Bronchial epithelial cell (primary cell): ENCODE data around the gene ERMN. TPM values are rescaled to one million over a fixed set of nuclear protein-coding genes. Genes with fewer than 3 reads are reported as not detected.

Source experiments
- DNase-seq: peaks from one replicate; pipeline ENCODE4 v3.0.0-alpha.2; 2010; ENCODE audit warnings: low read depth
- FAIRE-seq: peaks from 2 replicates; lab custom pipeline; 2011; peaks lifted over from hg19 to GRCh38; lab: Jason Lieb, UNC
- H3K27me3 ChIP-seq: 2 replicates; pipeline ENCODE4 v1.5.1; 2011; ENCODE audit warnings: low read length; ENCODE audit not compliant: control insufficient read depth, insufficient read depth
- H3K36me3 ChIP-seq: 2 replicates; pipeline ENCODE4 v1.5.1; 2011; ENCODE audit warnings: low read length; ENCODE audit not compliant: control insufficient read depth, insufficient read depth
- H3K4me3 ChIP-seq: 2 replicates; pipeline ENCODE4 v1.5.1; 2011; ENCODE audit warnings: mild to moderate bottlenecking, low read depth, low read length, control low read depth
- CTCF ChIP-seq: IDR thresholded peaks from 2 replicates; pipeline ENCODE4 v1.5.1; 2011; ENCODE audit warnings: mild to moderate bottlenecking, moderate library complexity, low read length, control low read depth, inconsistent platforms; ENCODE audit not compliant: insufficient read depth, severe bottlenecking
- total RNA-seq: library from RNA; depleted of rRNA; stranded (reverse); fragments of >200 nt; gene quantifications from 2 replicates; pipeline ENCODE4 v1.2.1, GENCODE V29; 2014

The ERMN gene
- total RNA-seq, 1 donor from 2014 or later = not detected

- no peak overlapping the region for H3K4me3 ChIP-seq
- TF ChIP-seq CTCF = peak; percentile 53
- DNase-seq (peak; percentile 36), FAIRE-seq (no peak)
- H3K36me3 ChIP-seq = peaks cover 1% of the 10 kb centered on the region
- no peaks in the 10 kb centered on the region for H3K27me3 ChIP-seq
Measured at GRCh38 chr2:157302492-157303099, 23.0 kb downstream of the ERMN start.

DNA sequence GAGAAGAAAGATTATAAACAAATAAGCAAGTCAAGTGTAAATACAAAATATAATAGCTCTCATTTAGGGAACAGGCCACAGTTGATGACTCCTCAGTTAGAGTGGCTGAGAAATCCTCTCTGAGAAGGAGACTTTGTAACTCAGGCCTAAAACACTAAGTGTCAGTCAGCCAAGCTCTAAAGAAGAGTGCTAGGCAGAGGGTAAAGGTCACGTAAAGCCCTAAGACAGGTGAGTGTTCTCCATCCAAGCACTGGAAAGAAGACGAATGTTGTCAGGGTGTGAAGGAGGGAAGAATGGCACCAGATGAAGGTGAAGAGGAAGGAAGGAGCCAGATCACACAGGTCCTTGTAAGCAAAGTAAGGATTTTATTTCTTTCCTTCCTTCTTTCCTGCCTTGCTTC lies 24.3 kb downstream of the ERMN start:
- Histone ChIP-seq H3K27me3 (no peaks in the 10 kb centered on the region), H3K4me3 (no peak overlapping the region), H3K36me3 (peaks cover 1% of the 10 kb centered on the region)
- no peak for DNase-seq
- no peak for FAIRE-seq
- no peak for TF ChIP-seq CTCF

DNA sequence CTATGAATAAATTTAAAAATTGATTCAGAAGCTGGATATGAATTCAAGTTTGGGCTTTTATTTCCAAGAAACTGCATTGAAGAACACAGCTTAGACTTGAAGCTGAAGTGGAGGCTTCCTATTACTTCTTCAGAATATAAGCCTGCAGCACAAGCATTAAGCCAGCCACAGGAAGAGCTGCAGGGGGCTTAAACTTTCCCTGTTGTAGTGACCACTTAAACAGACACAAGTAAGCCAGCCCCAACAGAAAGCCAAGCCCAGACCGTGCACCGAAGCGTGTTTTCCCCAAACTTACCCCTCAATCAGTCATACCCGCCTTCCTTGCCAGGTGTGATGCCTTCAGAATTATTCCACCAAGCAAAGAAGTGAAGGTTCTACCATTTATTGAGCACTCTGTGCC lies 28.7 kb downstream of the ERMN start:
- FAIRE-seq (no peak), DNase-seq (no peak)
- no peak for TF ChIP-seq CTCF
- H3K36me3 ChIP-seq = no peaks in the 10 kb centered on the region
- no peaks in the 10 kb centered on the region for H3K27me3 ChIP-seq
- no peak overlapping the region for H3K4me3 ChIP-seq

- Histone ChIP-seq H3K27me3 (no peaks in the 10 kb centered on the region), H3K36me3 (no peaks in the 10 kb centered on the region), H3K4me3 (no peak overlapping the region)
- no peak for TF ChIP-seq CTCF
- DNase-seq (no peak), FAIRE-seq (no peak)
Measured at GRCh38 chr2:157296490-157296889, 29.1 kb downstream of the ERMN start.

GRCh38 chr2:157292853-157293252 lies 32.8 kb downstream of the ERMN start:
- no peak for TF ChIP-seq CTCF
- Histone ChIP-seq H3K36me3 (no peaks in the 10 kb centered on the region), H3K27me3 (no peaks in the 10 kb centered on the region), H3K4me3 (no peak overlapping the region)
- FAIRE-seq = no peak
- DNase-seq = no peak

- no peak for TF ChIP-seq CTCF
- Histone ChIP-seq H3K36me3 (no peaks in the 10 kb centered on the region), H3K27me3 (no peaks in the 10 kb centered on the region), H3K4me3 (no peak overlapping the region)
- no peak for FAIRE-seq
- peak; percentile 49 for DNase-seq
Measured at GRCh38 chr2:157291018-157291417, 34.6 kb downstream of the ERMN start.
